Measurements from ENCODE around the gene IL5.
A peak's percentile ranks its signal among the peaks of the same experiment; 100 is the strongest.

The IL5 gene

GRCh38 chr5:132501629-132501956, 41.7 kb downstream of the IL5 start:
- TF ChIP-seq, protein P1, sequence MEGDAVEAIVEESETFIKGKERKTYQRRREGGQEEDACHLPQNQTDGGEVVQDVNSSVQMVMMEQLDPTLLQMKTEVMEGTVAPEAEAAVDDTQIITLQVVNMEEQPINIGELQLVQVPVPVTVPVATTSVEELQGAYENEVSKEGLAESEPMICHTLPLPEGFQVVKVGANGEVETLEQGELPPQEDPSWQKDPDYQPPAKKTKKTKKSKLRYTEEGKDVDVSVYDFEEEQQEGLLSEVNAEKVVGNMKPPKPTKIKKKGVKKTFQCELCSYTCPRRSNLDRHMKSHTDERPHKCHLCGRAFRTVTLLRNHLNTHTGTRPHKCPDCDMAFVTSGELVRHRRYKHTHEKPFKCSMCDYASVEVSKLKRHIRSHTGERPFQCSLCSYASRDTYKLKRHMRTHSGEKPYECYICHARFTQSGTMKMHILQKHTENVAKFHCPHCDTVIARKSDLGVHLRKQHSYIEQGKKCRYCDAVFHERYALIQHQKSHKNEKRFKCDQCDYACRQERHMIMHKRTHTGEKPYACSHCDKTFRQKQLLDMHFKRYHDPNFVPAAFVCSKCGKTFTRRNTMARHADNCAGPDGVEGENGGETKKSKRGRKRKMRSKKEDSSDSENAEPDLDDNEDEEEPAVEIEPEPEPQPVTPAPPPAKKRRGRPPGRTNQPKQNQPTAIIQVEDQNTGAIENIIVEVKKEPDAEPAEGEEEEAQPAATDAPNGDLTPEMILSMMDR (conservative IDR thresholded peaks at IDR 0.05; ENCODE audit: low read depth, low read length), result no peak
- H3K4me1 ChIP-seq (ENCODE audit: low read depth, poor library complexity, severe bottlenecking), result peaks cover 78% of the 10 kb centered on the region
- H3K27me3 ChIP-seq (ENCODE audit: insufficient read depth, low read depth), result no peaks in the 10 kb centered on the region
- H3K27ac ChIP-seq, result no peak overlapping the region
- H3K4me3 ChIP-seq (IDR thresholded peaks at IDR 0.05; ENCODE audit: insufficient read depth, low read depth, low read length), result no peak overlapping the region
- no peaks in the 10 kb centered on the region for H3K79me2 ChIP-seq (ENCODE audit: insufficient read depth, low read depth)
- H3K9ac ChIP-seq, result no peak overlapping the region
- H3K4me2 ChIP-seq, result peak overlapping the region; percentile 50; the same call in 1 of the 2 replicates
- H3K36me3 ChIP-seq (ENCODE audit: insufficient read depth), result no peaks in the 10 kb centered on the region
- peak overlapping the region; percentile 31; the same call in 1 of the 2 replicates for H2AFZ ChIP-seq (ENCODE audit: low read depth)
- H4K20me1 ChIP-seq (ENCODE audit: insufficient read depth), result no peaks in the 10 kb centered on the region

DNA sequence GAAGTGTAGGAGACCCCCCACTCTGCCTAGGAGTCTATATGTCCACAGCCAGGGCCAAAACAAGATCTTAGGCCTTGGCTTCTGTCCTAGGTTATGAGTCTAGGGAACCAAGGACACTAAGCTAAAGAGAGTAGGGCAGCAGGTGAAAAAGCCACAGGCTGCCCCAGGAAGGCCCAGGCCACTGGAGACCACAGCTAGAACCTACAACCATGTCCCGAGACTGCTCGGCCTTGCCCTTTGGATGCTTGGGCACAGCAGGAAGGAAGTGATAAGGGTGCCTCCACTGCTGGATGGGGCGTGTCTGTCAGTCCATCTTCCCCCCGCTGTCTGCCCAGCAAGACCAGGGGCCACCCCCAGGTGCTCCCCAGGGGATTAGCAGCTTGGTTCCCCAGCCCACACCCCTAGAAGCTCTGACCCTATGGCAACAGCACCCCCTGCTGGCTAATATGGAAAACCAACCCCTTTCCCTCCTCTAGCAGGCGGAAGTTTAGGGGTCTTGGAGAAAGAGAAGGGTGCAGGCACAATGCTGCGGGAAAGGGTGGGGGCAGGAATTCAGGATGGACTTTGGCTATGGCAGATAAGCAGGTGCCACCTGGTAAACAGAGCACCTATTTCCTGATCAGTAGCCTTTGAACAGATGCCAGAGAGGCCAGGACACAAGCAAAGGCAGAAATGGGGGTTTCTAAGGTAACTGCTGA, 42.2 kb downstream of the IL5 start:
- H4K20me1 ChIP-seq (ENCODE audit: insufficient read depth), result no peaks in the 10 kb centered on the region
- peak overlapping the region; percentile 25; the same call in 1 of the 2 replicates for H3K27ac ChIP-seq

DNA sequence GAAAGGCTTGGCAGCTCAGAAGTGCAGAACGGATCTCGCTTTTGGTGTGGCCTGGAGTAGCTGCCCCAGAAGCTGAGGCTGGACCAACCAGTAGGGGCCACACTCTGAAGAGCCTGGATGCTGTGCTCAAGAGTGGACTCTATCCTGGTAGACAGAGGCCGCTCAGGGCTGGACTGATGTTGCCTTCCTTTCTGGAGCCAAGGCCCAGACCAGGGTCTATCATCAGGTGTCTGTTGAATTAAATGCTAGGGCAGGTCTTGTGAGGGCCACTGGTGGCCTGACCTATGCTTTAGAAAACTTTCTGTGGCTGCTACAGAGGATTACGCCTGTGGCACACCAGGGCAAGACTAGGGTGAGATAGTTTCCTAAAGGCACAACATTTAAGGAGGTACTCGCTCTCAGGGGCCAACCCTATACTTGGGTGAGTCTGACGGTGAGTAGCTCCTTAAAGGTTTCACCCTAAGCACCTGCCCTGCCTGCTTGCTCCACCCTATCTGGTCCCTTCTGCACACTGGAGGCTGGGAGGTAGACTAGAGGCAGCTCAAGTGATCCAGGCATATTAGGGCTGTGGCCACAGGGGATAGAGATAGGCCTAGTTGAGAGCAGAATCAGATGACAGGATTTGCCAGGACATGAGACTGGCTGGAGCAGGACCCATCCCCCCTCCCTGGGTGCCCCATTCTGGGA, 42.9 kb downstream of the IL5 start:
- Histone ChIP-seq H3K79me2 (ENCODE audit: insufficient read depth, low read depth) (no peaks in the 10 kb centered on the region), H2AFZ (ENCODE audit: low read depth) (no peak overlapping the region; the same call in 1 of the 2 replicates), H3K27ac (peak overlapping the region; percentile 25; the same call in 1 of the 2 replicates), H3K4me2 (peak overlapping the region; percentile 50), H3K9ac (0 out of 2 replicates have a peak overlapping the region, but pooled peaks have one; percentile 7), H4K20me1 (ENCODE audit: insufficient read depth) (no peaks in the 10 kb centered on the region), H3K27me3 (ENCODE audit: insufficient read depth, low read depth) (no peaks in the 10 kb centered on the region), H3K4me3 (IDR thresholded peaks at IDR 0.05; ENCODE audit: insufficient read depth, low read depth, low read length) (no peak overlapping the region), H3K36me3 (ENCODE audit: insufficient read depth) (no peaks in the 10 kb centered on the region), H3K4me1 (ENCODE audit: low read depth, poor library complexity, severe bottlenecking) (peaks cover 70% of the 10 kb centered on the region)
- TF ChIP-seq, protein P1 (conservative IDR thresholded peaks at IDR 0.05; ENCODE audit: low read depth, low read length), result no peak

More for the DNA sequence above, 42.2 kb downstream of the IL5 start:
- Histone ChIP-seq H3K36me3 (ENCODE audit: insufficient read depth) (no peaks in the 10 kb centered on the region), H3K9ac (no peak overlapping the region), H3K4me3 (IDR thresholded peaks at IDR 0.05; ENCODE audit: insufficient read depth, low read depth, low read length) (no peak overlapping the region), H2AFZ (ENCODE audit: low read depth) (peak overlapping the region; percentile 31; the same call in 1 of the 2 replicates), H3K4me2 (peak overlapping the region; percentile 50), H3K27me3 (ENCODE audit: insufficient read depth, low read depth) (no peaks in the 10 kb centered on the region), H3K79me2 (ENCODE audit: insufficient read depth, low read depth) (no peaks in the 10 kb centered on the region), H3K4me1 (ENCODE audit: low read depth, poor library complexity, severe bottlenecking) (peaks cover 75% of the 10 kb centered on the region)
- TF ChIP-seq, protein P1 (conservative IDR thresholded peaks at IDR 0.05; ENCODE audit: low read depth, low read length), result peak; percentile 97

DNA sequence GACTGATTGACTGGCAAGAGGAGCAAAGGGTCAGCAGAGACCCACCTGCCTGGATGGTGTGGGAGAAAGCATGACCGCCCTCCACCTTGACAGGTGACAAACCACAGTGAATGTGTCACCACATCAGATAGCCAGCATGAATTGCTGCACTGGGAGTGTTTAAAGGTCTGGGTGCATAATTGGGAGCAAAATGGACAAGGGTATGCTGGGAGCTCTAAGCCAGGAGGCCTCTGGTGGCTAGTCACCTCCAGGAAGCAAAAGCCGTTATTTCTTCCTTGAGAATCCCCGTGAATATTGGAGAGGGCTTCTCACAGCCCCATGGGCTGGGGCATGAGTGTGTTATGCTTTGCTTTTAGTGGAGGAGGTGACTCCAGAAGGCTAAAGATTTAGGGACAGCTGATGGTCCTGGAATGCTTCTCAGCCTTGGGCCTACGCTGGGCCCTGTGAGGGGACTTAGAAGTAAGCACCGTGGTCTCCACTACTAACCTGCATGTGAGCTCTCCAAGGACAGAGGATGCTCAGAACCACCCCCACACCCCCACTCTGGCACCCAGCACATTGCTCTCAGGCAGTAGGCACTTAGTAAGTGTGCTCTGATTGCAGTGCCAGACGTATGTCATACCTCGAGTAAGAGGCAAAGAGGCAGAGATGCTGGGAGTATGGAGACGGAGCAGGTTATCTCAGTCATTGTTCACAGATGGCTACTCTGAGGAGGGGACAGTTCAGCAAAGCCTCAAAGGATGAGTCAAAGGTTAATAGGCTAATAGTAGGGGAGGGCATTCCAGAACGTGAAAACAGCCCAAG, 43.7 kb downstream of the IL5 start:
- peaks cover 71% of the 10 kb centered on the region for H3K4me1 ChIP-seq (ENCODE audit: low read depth, poor library complexity, severe bottlenecking)
- H3K79me2 ChIP-seq (ENCODE audit: insufficient read depth, low read depth), result no peaks in the 10 kb centered on the region
- H4K20me1 ChIP-seq (ENCODE audit: insufficient read depth), result no peaks in the 10 kb centered on the region

More for the DNA sequence above, 43.7 kb downstream of the IL5 start:
- Histone ChIP-seq H3K27ac (peak overlapping the region; percentile 74), H2AFZ (ENCODE audit: low read depth) (no peak overlapping the region), H3K27me3 (ENCODE audit: insufficient read depth, low read depth) (no peaks in the 10 kb centered on the region), H3K36me3 (ENCODE audit: insufficient read depth) (no peaks in the 10 kb centered on the region), H3K4me3 (IDR thresholded peaks at IDR 0.05; ENCODE audit: insufficient read depth, low read depth, low read length) (no peak overlapping the region), H3K4me2 (peak overlapping the region; percentile 99), H3K9ac (0 out of 2 replicates have a peak overlapping the region, but pooled peaks have one; percentile 7)
- TF ChIP-seq, protein P1 (conservative IDR thresholded peaks at IDR 0.05; ENCODE audit: low read depth, low read length), result no peak

All from KMS-11 (cell line).